GM12872 (cell line): ENCODE results near the gene WDR49.

Source experiments
- CTCF ChIP-seq: IDR thresholded peaks from 3 replicates; pipeline ENCODE4 v1.5.1; 2011; ENCODE audit warnings: low read depth, mild to moderate bottlenecking, low read length, moderate library complexity; ENCODE audit not compliant: insufficient read depth

Gene WDR49

GRCh38 chr3:167538081-167538480 lies 115.7 kb downstream of the WDR49 start:
- no peak for TF ChIP-seq CTCF

- no peak for TF ChIP-seq CTCF
These were observed 132.8 kb downstream of the WDR49 start for GRCh38 chr3:167521006-167521355.

- TF ChIP-seq CTCF = no peak
These were observed 133.3 kb downstream of the WDR49 start for GRCh38 chr3:167520266-167521005.

GRCh38 chr3:167507954-167508353 lies 145.8 kb downstream of the WDR49 start:
- no peak for TF ChIP-seq CTCF

- TF ChIP-seq CTCF = no peak
These were observed 151.3 kb downstream of the WDR49 start for GRCh38 chr3:167502401-167502800.

GRCh38 chr3:167501941-167502340 lies 151.8 kb downstream of the WDR49 start:
- no peak for TF ChIP-seq CTCF

- no peak for TF ChIP-seq CTCF
These were observed 155.8 kb downstream of the WDR49 start for GRCh38 chr3:167497903-167498302.
